Calu3 (cell line): ENCODE data around the gene SERPINE1. TPM values are rescaled to one million over a fixed set of nuclear protein-coding genes. Genes with fewer than 3 reads are reported as not detected.

Experiments
- BruUV-seq: library from RNA; stranded (reverse); fragments of 400-500 nt; replicated peaks from 2 replicates; lab custom pipeline; 2021; lab: Mats Ljungman, UMichigan
- CTCF ChIA-PET: fragments of 300-600 bp; sonication (Branson Sonifier 250); formaldehyde crosslinking; loops from one replicate; lab custom pipeline; 2022; ENCODE audit warnings: antibody characterized with exemption; lab: Charles Lee
- DNase-seq: peaks from one replicate; pipeline ENCODE4 v3.0.0; 2022
- H3K27ac Mint-ChIP-seq: one replicate; pipeline ENCODE4 v1.8.0; 2022; ENCODE audit warnings: mixed read lengths; ENCODE audit not compliant: unreplicated experiment
- H3K27me3 Mint-ChIP-seq: one replicate; pipeline ENCODE4 v1.8.0; 2022; ENCODE audit warnings: mixed read lengths; ENCODE audit not compliant: unreplicated experiment
- H3K36me3 Mint-ChIP-seq: one replicate; pipeline ENCODE4 v1.8.0; 2022; ENCODE audit warnings: mild to moderate bottlenecking, moderate library complexity, mixed read lengths; ENCODE audit not compliant: insufficient read depth, unreplicated experiment
- H3K4me1 Mint-ChIP-seq: one replicate; pipeline ENCODE4 v1.8.0; 2022; ENCODE audit warnings: mild to moderate bottlenecking, low read depth, mixed read lengths; ENCODE audit not compliant: unreplicated experiment
- H3K4me3 Mint-ChIP-seq: one replicate; pipeline ENCODE4 v1.8.0; 2022; ENCODE audit warnings: mild to moderate bottlenecking, low read depth, moderate library complexity, mixed read lengths; ENCODE audit not compliant: unreplicated experiment
- H3K9me3 Mint-ChIP-seq: one replicate; pipeline ENCODE4 v1.8.0; 2022; ENCODE audit warnings: low read depth, mixed read lengths; ENCODE audit not compliant: unreplicated experiment
- intact Hi-C: fragments of 100-400 bp; cut with micrococcal nuclease; formaldehyde crosslinking; loops from one replicate; pipeline ENCODE4 v1.10.0; 2022; ENCODE audit not compliant: unreplicated experiment
- total RNA-seq: library from RNA; stranded (reverse); gene quantifications from 2 replicates; pipeline ENCODE4 v1.2.3, GENCODE V29; 2022
- TF ChIP-seq, protein P1 (sequence below): fragments of 200-600 bp; IDR thresholded peaks from one replicate; pipeline ENCODE4 v1.8.0; 2022; ENCODE audit warnings: antibody characterized with exemption; ENCODE audit not compliant: unreplicated experiment

Gene SERPINE1
- total RNA-seq, 1 experiment from 2014 or later: 1.1 TPM

DNA sequence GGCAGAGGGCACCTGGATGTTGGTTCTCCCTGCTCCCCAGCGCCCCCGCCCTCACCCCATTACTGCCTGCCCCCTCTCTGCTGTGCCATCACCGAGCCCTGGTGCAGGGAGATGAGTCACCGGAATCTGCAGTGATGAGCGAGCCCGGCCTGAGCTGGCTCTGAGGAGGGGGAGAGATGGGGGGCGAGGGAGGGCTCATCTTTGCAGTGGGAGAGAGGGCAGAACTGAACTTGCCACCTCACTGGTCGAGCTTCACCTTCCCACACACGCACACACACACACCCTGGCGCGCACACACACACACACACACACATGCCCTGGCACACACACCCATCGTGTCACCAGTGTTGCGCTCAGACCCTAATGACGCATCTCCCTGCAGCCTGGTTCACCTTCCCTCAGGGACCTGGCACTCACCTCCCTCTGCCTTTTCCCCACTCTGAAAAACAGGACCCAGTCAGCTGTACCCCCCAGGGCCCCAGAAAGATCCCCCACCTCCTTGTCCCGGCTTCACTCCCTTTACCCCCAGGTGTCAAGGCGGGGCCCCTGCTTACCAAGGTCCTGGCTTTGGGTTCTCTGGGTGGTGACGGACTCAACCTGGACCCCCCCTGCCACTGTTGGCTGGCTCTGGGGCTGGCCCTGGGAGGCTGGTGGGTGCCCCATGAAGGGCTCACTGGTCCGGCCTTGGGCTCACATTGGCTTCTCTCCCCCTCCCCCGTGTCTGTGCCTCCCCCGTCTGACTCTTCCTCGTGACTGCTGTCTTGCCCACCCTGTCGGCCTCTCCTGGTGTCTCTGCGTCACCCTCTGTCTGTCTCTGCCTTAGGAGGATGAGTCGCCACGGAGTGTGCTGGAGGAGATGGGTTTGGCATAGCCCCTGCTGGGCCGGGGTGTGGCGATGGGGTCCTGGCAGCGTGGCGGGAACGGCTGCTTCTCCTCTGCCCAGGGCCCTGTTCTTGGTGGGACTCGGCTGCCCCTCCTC lies 33.1 kb downstream of the SERPINE1 start:
- intact Hi-C loops: no loop called here
- H3K27ac Mint-ChIP-seq: no peak overlapping the region
- TF ChIP-seq, protein P1, sequence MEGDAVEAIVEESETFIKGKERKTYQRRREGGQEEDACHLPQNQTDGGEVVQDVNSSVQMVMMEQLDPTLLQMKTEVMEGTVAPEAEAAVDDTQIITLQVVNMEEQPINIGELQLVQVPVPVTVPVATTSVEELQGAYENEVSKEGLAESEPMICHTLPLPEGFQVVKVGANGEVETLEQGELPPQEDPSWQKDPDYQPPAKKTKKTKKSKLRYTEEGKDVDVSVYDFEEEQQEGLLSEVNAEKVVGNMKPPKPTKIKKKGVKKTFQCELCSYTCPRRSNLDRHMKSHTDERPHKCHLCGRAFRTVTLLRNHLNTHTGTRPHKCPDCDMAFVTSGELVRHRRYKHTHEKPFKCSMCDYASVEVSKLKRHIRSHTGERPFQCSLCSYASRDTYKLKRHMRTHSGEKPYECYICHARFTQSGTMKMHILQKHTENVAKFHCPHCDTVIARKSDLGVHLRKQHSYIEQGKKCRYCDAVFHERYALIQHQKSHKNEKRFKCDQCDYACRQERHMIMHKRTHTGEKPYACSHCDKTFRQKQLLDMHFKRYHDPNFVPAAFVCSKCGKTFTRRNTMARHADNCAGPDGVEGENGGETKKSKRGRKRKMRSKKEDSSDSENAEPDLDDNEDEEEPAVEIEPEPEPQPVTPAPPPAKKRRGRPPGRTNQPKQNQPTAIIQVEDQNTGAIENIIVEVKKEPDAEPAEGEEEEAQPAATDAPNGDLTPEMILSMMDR: no peak

DNA sequence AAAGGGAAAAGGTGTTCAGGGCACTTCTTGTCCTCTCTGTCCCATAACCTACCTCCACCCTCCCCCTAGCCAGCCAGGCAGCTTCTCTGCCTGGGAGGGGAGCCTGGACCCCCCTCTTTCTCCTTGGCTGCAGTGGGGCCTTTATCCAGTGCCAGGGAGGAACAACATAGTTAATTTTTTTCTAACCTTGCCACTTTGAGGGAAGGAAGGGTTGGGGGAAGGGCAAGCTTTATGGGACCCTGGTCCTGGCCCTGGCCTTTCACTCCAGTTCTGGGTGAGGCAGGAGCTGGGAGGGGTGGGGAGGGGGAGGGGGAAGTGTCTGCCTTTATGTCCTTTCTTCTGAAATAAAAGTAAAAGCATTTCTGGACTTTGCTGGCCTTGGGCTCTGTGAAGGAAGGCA lies 34.0 kb downstream of the SERPINE1 start:
- TF ChIP-seq, protein P1: no peak
- H3K4me1 Mint-ChIP-seq: peaks cover 7% of the 10 kb centered on the region
- CTCF ChIA-PET: no interaction called here
- no peak overlapping the region for H3K27ac Mint-ChIP-seq
- no peak overlapping the region for H3K4me3 Mint-ChIP-seq
- no peaks in the 10 kb centered on the region for H3K9me3 Mint-ChIP-seq
- peaks cover 10% of the 10 kb centered on the region for H3K27me3 Mint-ChIP-seq
- intact Hi-C loops: no loop called here
- peaks cover 51% of the 10 kb centered on the region for H3K36me3 Mint-ChIP-seq
- DNase-seq: no peak
- no TSS peak for BruUV-seq

More for the DNA sequence above, 33.1 kb downstream of the SERPINE1 start:
- DNase-seq: no peak
- Mint-ChIP-seq H3K9me3 (no peaks in the 10 kb centered on the region), H3K4me1 (peaks cover 7% of the 10 kb centered on the region), H3K36me3 (peaks cover 50% of the 10 kb centered on the region), H3K4me3 (no peak overlapping the region), H3K27me3 (peaks cover under 1% of the 10 kb centered on the region)
- CTCF ChIA-PET: no interaction called here
- BruUV-seq: no TSS peak

DNA sequence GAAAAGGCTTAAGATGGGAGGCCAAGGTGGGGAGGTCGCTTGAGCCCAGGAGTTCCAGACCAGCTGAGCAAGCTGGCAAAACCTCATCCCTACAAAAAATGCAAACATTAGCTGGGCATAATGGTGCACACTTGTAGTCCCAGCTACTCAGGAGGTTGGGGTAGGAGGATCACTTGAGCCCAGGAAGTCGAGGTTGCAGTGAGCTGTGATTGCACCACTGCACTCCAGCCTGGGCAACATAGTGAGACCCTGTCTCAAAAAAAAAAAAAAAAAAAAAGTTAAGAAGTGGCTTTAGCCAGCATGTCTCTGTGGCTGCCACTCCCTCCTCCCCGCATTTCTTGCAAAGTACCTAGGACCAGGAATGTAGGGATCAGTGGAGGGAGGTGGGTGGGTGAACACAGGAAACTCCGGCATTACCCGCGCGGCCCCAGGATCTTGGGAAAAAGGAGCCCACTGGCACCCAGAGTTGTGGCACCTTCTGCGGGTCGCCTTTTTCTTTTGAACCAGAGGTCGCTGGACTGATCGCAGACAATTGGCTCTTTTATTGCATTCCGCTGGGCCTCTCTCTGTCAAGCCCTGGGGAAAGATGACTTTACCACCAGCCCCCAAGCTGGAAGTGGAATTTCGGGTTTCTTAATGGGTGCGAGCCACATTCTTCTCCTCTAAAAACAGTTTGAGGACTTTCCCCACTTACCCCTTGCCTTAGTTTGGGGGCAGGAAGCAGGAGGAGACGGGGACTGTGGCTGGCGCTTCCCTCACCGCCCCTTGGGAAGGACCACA lies 35.0 kb downstream of the SERPINE1 start:
- peaks cover 20% of the 10 kb centered on the region for H3K27me3 Mint-ChIP-seq
- no TSS peak for BruUV-seq
- H3K9me3 Mint-ChIP-seq: no peaks in the 10 kb centered on the region
- peaks cover 53% of the 10 kb centered on the region for H3K36me3 Mint-ChIP-seq
- no peak overlapping the region for H3K27ac Mint-ChIP-seq
- peaks cover 12% of the 10 kb centered on the region for H3K4me1 Mint-ChIP-seq
- TF ChIP-seq, protein P1: no peak
- H3K4me3 Mint-ChIP-seq: peak overlapping the region; percentile 70
- CTCF ChIA-PET: interaction anchor here (0.7 kb wide), 1 partner anchor 567 kb away, joined by 5 read pairs; no protein-coding TSS in a partner anchor
- intact Hi-C loops: no loop called here
- no peak for DNase-seq

DNA sequence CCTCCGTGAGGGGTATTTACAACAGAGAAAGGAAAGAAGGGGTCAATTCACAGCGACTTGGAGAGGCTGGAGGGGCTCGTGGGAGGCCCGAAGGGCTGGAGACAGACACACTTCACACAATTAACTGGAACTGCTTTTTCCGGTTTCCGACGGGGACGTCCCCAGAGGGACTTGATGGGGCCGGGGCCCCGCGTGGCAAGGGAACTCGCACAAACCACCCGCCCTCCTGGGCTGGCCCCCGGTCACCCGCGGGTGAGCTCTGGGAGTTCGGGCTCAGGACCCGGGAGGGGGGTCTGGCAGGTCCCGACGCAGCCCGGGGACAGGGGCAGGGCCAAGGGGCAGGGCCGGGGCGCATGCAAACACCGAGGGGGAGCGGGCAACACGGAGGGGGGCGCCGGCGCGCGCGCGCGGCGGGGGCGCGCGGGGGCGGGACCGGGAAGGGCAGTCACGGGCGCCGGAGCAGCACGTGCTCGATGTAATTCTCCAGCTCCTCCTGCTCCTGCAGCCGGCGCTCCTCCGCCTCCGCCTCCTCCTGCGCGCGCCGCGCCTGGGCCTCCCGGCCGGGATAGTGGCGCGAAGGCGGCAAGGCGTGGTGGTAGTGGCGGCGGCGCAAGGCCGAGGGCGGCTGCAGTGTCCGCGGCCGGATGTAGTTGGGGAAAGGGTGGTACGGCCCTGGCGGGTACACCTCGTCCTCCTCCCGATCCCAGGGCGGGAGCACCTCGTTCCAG lies 35.8 kb downstream of the SERPINE1 start:
- no peak overlapping the region for H3K27ac Mint-ChIP-seq
- intact Hi-C loops: no loop called here
- CTCF ChIA-PET: no interaction called here
- H3K4me3 Mint-ChIP-seq: peak overlapping the region; percentile 70
- DNase-seq: peak; percentile 55
- BruUV-seq: no TSS peak
- TF ChIP-seq, protein P1: no peak
- H3K36me3 Mint-ChIP-seq: peaks cover 55% of the 10 kb centered on the region
- H3K4me1 Mint-ChIP-seq: peaks cover 20% of the 10 kb centered on the region
- no peaks in the 10 kb centered on the region for H3K9me3 Mint-ChIP-seq
- H3K27me3 Mint-ChIP-seq: peaks cover 28% of the 10 kb centered on the region
